Stimulated activated CD4-positive, alpha-beta T cell treated with anti-CD3 and anti-CD28 coated beads, Interleukin-1b, Interleukin-23, amount 100 ng/mL, for 24 hours (primary cell): ENCODE data around the gene RHOBTB1.
"Not testable (repeated sequence)": the region's sequence is repeated elsewhere in the genome, so short reads cannot be mapped to it uniquely, and the experiment has no call there.

Experiments used
- DNase-seq, 4 experiments: peaks; one replicate each; pipeline ENCODE4 v3.0.0-alpha.2; 2020; ENCODE audit warnings: low read depth in 4 of 4, low spot score in 1 of 4

Gene RHOBTB1

DNA sequence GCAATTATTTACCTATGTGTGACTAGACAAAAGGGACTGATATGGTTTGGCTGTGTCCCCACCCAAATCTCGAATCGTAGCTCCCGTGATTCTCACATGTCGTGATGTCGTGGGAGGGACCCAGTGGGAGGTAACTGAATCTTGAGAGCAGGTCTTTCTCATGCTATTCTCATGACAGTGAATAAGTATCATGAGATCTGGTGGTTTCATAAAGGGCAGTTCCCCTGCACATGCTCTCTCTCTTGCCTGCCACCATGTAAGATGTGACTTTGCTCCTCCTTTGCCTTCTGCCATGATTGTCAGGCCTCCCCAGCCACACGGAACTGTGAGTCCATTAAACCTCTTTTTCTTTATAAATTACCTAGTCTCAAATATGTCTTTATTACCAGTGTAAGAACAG lies 37.2 kb downstream of the RHOBTB1 start:
- not testable (repeated sequence) for DNase-seq

DNA sequence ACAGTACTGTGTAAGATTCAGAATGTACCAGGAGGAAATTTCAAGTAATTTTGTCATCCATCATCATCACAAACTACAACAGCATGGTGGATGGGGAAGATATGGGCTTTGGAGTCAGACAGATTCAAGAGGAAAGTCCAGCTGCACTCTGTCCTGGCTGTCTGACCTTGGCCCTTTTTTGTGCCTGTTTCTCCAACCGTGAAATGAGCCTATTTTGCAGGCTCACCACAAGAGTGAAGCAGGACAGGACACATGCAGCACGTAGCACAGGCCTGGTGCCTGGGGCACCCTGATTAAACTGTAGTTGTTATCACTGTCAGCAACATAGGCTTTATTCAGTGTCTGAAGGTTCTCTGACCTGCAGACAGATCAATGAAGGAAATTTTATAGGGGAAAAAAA lies 37.6 kb downstream of the RHOBTB1 start:
- DNase-seq, result no peak

DNA sequence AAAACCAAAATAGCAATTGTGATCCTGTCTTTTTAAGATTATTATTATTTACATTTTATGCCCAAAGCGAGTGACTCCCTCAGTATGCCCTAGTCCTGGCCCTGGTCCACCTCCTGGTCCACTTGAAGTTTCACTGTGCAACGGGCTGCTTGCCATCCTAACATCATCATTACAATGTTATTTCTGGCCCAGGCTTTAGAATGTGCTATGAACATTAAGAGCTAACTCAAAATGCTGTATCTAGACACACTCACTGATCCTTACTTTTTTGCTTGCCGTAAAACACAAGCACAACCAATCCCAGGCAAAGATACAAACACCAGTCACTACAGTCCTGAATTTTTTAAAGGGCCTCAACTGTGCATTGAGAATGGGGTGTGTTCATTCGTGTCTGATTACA lies 38.4 kb downstream of the RHOBTB1 start:
- no peak for DNase-seq

GRCh38 chr10:60903096-60903495 lies 40.9 kb downstream of the RHOBTB1 start:
- DNase-seq, result no peak

GRCh38 chr10:60901561-60902235 lies 42.3 kb downstream of the RHOBTB1 start:
- DNase-seq, result no peak

- DNase-seq, result no peak
Measured at GRCh38 chr10:60899266-60899665, 44.7 kb downstream of the RHOBTB1 start.

DNA sequence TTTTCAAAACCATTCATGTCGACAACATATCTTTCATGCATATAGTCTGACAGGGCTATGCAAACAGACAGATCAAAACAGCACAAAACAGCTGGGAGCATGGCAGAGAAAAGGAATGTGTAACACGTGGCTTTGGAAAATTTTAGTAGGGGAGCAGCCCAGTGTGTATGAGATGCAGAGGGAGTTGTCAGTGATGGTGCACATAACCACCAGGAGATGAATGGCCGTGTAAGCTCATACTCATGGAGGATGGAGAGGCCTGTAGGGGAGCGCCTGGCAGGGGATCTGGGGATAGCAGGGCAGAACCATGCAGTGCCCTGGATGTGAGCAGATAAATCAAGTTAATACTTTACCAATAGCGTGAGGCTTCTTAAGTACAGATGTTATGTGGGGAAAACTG lies 45.7 kb downstream of the RHOBTB1 start:
- no peak for DNase-seq

GRCh38 chr10:60896810-60897209 lies 47.2 kb downstream of the RHOBTB1 start:
- DNase-seq, result no peak

DNA sequence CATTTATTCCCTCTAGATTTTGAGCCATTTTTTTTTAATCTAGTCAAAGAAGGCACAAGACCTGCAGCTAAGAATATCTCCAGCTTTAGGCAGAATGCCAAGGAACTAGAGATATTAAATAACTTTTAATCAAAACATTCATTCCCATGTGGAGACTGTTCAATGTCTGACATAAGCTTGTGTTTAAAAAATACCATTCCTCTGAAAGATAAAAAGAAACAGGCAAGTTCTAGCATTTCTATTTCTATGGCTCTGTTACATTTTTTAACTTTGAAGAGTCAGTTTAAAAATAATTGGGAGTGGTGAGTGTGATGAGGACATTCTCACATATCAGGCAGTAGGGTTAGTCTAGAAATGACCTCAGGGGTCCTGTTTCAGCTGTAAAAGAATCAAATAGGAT lies 48.0 kb downstream of the RHOBTB1 start:
- DNase-seq, result no peak

DNA sequence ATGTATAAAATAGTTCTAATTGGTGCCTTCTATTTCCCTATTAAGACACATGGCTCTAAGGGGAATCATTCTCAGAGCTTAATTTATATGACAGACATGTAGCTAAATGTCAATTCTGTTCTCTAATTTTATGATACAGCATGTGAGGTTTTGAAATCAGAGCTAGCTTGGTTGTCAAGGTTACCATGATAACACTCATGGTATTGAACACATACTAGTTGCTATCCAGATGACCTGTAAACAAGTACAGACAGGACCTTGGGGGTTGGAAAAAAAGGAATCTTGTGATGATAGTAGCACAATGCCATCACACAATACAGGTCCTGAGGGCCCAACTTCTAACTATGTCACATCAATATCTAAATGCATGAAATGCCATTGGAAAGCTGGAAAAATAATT lies 49.2 kb downstream of the RHOBTB1 start:
- no peak for DNase-seq

DNA sequence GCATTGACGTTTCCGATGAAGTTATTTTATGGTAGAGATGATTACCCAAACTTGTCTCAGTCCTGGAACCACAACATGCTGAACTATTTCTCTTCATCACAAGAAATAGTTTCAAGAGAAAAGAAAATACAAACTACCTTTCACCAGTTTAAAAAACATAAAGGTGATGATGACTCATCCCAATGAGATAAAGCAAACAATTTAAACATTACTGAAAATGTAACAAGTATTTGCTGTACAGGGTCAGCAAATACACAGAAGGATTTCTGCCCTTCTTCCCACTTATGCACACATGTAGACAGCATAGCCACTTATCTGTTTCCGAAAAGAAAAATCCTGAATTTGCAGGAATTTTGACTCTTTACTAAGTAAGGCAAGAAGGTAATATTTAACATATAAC lies 50.8 kb downstream of the RHOBTB1 start:
- DNase-seq, result no peak

DNA sequence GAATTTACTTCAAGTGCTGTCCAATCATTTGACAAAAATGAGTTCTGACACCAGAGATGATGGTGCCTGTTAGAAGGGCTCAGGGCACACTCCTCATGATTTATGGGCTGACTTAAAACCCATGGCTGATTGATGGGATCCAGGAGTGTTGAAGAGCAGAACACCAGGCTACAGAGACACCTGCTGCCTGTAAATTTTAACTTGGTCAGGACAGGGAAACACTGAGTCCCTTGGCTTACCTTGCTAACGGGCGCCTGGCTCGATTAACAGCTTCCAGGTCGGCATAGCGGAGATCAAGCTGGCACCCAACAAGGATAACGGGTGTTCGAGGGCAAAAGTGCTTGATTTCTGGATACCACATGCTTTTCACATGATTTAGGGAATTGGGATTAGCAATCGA lies 51.4 kb downstream of the RHOBTB1 start:
- DNase-seq, result no peak

DNA sequence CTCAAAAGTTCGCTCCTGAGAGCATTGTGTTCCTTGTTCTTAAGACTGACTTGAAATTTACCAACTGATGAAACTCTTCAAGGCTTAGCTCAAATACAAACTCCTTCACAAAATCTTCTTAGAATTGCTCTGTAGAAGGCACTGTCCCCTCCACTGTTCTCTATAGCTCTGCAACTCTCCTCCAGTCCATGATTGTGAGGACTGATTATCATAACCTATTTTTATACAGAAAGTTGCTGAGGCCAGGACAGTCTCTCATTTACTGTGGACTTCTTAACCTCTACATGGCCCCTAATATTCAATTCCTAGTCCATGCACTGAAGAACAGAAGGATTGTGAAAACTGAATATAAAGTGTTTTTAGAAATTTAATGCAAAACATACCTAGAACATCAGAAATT lies 53.2 kb downstream of the RHOBTB1 start:
- DNase-seq, result no peak

GRCh38 chr10:60883187-60883586 lies 60.8 kb downstream of the RHOBTB1 start:
- no peak for DNase-seq

GRCh38 chr10:60878224-60878623 lies 65.8 kb downstream of the RHOBTB1 start:
- DNase-seq, result no peak

- DNase-seq, result no peak
Measured at GRCh38 chr10:60877777-60878120, 66.2 kb downstream of the RHOBTB1 start.

GRCh38 chr10:60877061-60877776 lies 66.8 kb downstream of the RHOBTB1 start:
- no peak for DNase-seq

- DNase-seq, result no peak
Measured at GRCh38 chr10:60873758-60874157, 70.2 kb downstream of the RHOBTB1 start.

DNA sequence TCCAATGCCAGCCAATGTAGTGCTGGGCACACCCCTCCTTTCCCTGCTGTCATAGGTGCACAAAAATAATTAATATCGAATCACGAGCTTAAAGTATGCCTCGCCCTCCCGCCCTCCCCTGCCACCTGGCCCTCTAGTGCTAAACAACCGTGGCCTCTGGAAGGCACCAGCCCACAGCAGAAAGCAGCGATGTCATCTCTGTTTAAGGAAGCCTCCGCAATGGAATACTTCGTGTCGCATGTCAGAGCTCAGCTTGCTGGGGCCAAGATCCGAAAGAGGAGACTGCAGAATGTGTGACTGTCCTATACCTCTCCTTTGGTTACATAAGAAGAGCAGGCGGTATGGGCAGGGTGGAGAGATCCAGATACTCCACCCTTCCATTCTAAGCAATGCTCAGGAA lies 71.5 kb downstream of the RHOBTB1 start:
- no peak for DNase-seq

DNA sequence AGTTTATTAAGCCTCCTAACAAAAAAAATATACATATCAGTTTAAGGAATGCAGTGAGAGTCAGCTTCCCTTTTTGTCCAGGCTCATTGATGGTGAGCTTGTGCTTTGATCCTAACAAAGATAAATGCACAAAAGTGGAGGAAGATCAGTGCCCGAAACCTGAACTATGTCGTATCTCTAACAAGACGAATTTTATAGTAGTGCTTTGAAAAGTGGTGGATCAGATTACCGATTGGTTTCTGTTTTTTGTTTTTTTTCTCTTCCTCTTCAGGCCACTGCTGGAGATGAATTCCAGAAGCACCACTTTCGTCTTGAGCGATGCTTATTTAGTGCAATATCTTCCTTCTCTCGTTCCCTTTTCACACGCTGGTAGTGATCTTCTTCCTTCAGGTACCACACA lies 72.8 kb downstream of the RHOBTB1 start:
- DNase-seq, result no peak

- DNase-seq, result no peak
Measured at GRCh38 chr10:60870803-60871202, 73.2 kb downstream of the RHOBTB1 start.

DNA sequence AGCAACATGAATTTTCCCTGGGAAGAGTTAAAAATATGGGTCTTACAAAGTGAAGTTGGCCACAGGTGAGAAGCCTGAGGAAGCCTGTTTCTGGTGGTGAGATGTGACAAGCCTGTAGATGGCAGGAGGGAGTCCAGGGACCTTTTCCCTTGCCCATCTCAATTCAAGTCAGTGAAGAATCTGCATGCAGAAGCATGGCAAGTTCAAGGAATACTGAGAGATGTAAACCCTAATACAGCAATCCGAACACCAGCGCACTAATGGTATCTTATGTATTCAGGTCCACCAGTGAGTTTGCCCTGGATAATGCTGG lies 73.6 kb downstream of the RHOBTB1 start:
- DNase-seq, result no peak
